Loucy (cell line): ENCODE data around the gene PGF.

ENCODE experiments used
- CTCF ChIP-seq: fragments of 200-600 bp; sonication (generic); conservative IDR thresholded peaks from 2 replicates; pipeline ENCODE4 v1.5.1; 2014; ENCODE audit warnings: mild to moderate bottlenecking, antibody characterized with exemption, low read length
- EZH2phosphoT487 ChIP-seq: fragments of 200-600 bp; IDR thresholded peaks from 2 replicates; pipeline ENCODE4 v1.6.1; 2018; ENCODE audit warnings: antibody characterized with exemption, mild to moderate bottlenecking, moderate library complexity, borderline replicate concordance

GRCh38 chr14:74907744-74908143, 47.7 kb downstream of the PGF start:
- TF ChIP-seq EZH2phosphoT487 (no peak), CTCF (no peak)
